Lower leg skin (tissue), 3 donors: ENCODE results near the gene UMAD1.

ENCODE experiments used
- CTCF ChIP-seq, 3 donors: fragments of 450-650 bp; IDR thresholded peaks; one replicate each; pipeline ENCODE4 v1.5.1; 2016; ENCODE audit warnings: antibody characterized with exemption in 3 of 3, mild to moderate bottlenecking in 3 of 3, moderate library complexity in 2 of 3
- POLR2A ChIP-seq, 2 donors: fragments of 450-650 bp; IDR thresholded peaks; one replicate each; pipeline ENCODE4 v1.6.1; 2016 to 2017; ENCODE audit warnings: antibody characterized with exemption in 2 of 2, mild to moderate bottlenecking in 1 of 2, moderate library complexity in 1 of 2

GRCh38 chr7:7792056-7792455, 151.5 kb downstream of the UMAD1 start:
- TF ChIP-seq CTCF (IDR thresholded peaks at IDR 0.05), result no peak
- TF ChIP-seq POLR2A (IDR thresholded peaks at IDR 0.05), result no peak
